Measurements from ENCODE around the gene DLL1.

The DLL1 gene

DNA sequence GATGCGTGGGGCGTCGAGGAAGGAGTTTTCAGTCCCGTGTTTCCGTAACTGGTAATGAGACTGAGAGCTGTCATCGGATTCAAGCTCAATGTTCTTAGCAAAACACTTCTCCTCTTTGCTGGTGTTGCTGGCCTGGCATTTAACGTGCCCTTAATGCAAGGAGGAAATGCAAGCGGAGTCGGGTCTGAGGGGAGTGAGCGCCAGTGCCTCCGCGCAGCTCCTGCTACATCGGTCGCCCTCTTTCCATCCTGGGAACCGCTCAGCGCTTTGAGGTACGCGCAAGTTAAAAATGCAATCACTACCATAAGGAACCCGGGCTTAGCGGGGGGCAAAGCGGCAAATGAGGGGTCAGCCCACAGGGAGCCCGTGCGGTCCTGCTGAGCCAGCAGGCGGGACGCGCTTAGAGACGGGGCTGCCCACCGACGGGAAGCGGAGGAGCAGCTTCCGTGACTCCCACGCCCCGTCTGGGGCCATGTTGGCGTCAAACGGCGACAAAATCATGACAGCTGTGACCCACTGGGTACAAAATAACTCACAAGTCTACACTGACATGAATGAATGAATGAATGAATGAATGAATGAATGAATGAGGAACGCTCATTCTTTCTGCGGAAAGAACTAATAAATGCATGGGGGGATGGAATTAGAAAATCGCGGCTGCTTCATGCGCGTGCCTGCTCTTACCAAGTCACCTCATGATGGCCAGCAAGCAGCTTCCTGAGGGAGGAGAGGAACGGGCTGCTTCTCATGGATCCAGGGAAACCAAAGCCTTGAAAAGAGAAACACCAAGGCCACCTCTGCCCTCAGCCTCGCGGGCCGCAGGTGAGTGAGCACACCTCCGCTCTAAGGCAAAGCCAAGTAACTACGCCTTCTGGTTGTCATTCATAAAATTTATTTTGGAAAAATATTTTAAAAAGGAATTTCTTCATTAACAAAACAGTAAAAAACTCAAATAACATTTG is 9.3 kb downstream of the DLL1 start:
- DNase-seq: no peak

DNA sequence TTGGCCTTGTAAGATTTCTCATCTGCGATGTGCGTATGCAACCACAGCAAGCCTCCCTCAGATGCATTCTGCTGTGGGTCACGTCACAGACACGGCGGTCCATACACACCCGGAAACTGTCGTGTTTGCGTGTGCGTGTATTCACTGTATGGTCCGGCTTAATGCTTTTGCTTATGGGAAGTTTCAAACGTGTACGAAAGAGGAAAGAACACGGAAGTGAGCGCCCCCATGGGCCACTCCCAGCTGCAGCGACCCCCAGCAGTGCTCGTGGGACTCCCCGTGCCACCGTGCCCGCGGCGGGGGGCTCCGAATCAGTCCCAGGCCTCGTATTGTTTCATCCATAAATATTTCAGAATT is 10.2 kb downstream of the DLL1 start:
- peak; percentile 17 for DNase-seq

DNA sequence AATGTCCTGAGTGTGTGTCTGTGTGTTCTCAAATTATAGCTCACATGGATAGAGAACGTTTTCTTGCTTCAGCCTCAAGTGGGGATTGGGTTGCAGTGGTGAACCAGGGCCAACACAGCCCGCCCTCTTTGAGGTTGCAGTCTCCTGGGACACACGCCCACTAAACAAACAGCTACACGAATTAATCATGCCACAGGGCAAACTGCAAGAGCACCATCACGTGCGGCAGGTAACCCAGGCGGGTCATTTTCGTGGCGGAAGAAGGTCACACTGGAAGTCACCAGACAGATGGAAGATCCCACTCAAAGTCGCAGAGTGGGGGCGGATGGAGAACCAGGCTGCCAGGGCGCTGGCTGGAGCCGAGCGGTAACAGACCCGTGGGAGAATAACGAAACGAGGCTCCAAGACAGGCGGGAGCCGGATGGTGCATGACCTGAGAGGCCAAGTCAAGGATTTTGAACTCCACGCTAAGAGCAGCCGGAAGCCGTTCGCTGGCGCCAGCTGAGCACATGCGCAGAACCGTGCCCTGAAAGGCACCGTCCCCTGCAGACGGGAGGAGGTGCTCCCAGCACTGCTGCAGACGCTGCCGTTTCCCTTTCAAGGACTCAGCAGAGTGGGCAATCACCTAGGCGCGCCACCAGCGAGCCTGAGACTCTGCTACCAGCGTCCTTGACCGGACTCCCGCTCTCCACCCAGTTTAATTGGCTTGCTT is 10.7 kb downstream of the DLL1 start:
- DNase-seq: peak; percentile 64

DNA sequence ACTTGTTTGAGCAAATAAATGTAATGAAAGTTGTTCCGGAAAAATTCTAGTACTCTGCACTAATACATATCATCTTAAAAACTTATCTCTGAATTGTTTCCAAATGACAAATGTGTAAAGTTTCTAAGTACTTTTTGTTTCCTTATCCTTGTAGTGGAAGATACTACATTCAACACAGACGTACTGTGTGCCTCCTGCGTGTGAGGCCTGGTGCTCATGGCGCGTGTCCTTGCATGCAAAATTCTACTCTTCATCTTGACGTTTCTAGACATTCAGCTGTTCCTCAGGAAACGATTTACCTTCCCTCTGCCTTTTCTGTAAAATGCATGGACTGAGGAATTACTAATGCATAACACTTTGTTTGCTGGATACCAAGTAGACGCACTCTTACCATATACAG is 11.5 kb downstream of the DLL1 start:
- DNase-seq: no peak

DNA sequence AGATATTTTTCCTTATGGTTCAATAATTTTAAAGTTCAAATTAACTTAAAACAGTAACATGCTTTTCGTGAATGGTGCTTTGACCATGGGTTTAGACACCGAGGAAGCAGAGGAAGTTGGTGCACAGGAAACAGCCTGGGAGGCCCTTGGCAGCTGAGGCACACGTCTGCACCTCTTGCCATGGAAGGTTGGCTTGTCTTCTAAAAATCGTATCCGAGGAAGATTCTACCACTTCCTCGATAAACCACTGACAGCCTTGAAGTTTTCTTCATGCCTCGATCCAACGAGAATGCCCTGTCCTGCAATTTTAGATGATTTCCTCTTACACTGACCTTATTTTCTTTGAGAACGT is 12.2 kb downstream of the DLL1 start:
- DNase-seq: no peak

DNA sequence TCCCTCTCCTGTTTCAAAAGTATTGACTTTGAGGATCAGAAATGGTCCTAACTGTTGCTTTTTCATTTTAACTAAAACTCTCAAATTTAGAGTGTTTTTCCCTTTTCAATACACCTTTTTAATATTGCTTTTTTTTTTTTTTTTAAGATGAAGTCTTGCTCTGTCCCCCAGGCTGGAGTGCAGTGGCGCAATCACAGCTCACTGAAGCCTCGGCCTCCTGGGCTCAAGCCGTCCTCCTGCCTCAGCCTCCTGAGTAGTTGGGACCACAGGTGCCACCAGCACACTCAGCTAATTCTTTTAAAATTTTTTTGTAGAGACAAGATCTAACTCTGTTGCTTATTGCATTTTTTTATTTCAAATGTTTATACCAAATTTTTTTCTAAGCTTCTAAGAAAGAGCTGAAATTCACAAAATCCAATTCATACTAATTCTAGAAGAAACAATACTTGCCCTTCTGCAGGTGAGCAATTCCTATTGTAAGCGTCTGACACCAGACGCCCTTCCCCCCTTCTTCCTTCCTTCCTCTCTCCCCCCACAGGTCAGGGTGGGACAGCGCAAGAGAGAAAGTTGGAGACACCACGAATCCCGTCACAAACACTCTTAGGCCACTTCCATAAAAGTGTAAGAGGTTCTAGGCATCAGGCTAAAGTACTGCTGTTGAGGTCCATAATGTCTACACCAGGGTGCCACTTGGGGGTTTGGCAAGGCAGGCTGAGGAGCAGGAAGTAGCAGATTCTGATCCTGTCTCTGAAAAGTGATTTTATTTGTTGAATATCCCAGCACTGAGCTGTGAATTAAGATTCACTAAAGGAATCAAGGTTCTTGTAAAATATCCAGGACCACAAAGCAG is 12.8 kb downstream of the DLL1 start:
- no peak for DNase-seq

DNA sequence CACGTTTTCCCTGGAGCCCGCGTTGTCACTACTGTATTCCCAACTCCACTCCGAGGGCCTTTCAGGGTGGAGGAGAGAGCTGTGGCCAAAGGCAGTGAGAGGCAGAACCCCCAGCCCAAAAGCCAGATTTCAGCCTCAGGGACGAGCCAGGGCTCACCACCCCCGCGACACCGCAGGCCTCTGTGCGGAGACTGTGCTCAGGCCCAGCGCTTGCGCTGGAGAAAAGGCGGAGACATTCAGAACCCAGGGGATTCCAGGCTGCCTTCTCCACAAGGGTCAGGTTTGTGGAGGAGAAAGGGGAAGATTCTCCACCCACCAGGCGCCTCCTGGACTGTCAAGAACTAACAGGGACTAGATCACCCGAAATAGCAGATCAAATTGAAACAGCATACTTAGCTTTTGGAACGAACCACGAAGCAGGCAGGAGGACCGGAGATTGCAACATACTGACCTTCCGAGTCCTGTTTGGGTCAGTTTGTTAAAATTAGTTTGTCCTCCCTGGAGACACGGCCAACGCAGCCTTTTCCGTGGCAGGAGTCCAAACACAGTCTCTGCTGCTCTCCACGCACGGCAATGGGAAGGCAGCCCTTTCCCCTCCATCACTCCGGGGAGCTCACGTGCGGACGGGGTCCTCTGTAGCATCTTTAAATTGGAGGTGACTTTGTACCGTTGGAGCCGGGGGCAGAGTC is 14.4 kb downstream of the DLL1 start:
- DNase-seq: no peak

DNA sequence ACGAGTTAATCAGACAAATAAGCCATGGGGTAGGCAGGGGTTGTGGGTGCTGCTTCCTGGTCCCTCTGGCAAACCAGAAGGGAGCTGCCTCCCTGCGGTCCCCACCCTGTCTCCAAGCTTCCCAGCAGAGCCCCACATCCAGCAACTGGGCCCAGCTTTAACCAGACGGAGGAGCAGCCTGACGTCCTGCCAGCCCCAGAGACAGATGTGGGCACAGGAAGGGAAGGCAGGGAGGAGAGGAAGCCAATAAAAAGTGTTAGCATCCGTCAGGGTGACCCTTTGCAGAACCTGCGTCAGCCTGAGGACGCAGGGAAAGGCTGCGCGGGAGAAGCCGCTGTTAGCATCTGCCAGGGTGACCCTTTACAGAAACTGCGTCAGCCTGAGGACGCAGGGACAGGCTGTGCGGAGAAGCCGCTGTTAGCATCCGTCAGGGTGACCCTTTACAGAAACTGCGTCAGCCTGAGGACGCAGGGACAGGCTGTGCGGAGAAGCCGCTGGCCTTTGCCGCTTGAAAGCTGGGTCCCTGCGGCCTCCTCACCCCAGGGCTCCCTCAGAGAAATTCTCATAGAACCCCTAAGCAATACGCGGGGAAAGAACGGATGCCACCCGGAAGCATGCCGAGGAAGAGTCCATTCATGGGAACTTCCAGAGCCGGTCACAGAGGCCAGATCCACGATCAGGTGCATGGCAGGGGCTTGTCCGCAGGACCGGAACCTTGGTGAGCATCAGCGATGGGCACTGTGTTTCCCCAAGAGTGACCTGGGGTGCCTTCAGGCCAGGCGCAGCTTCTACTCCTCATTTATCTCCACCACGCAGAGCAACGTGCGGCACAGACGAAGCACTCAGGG is 15.9 kb downstream of the DLL1 start:
- DNase-seq: no peak

DNA sequence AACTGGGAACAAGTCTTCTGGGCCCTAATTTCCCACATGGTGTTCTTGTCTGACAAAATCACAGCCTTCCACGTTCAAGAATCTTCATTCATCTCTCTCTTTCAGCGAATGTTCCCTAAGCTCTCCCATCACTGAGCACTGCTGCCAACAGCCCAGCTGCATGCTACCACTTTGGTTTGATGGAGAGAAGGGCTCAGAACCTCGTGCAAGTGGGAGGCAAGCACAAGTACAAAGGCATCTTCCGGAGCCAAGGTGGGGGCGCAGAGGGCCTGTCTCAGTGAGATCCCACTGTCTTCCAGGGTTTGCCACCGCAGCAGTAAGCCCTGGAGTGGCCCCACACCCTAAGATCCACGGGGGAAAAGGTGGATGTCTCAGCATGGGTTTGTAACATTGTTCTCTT is 17.2 kb downstream of the DLL1 start:
- DNase-seq: no peak

DNA sequence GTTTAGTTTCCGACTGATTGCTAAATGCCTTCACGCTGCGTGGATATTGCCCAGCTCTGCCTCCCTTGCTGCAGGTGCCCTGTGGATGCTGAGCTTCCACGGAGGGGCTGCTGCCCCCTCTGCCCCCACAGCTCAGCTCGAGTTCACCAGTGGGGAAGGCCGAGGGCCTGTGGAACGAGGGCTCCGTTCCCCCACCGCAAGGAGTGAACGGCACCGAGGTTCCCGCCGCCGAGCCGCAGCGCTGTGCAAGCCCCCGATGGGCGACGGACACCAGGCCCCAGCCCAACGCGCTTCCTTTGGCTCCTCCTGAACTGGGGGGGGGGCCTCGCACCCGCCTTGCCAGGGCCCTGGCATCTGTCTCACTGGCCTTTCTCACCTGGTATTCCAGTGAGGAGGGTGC is 17.7 kb downstream of the DLL1 start:
- DNase-seq: no peak

DNA sequence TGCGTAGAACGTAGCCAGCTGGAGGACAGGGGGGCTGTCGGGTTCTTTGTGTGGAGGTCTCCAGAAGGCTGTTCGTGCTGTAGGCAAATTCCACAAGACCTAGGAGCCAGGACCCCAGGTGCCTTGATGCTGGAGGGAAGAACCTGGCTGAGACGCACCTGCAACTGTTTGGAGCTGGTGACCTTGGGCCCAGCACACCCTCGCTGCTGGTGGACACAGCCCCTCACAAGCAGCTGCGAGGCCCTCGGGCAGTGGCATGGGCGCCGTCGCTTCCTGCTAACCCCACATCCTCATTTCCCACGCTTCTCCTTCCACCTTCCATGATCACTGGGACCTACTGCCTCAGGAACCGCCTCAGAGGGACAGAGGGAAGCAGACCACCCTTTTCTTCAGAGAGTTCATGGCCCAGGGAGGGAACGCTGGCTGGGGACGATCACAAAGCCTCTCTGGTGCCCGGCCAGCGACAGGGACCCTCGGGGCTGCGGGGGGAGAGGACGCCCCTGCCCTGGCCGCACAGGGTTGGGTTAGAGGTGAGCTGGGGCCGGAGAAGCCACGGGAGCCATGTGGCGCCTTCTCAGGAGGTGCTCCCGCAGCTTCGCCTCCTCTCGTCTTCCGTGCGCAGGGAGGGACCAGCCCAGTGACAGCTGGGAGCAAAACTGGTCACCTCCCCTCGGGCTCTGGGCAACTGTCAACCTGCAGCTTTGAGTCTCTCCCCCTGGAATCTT is 18.4 kb downstream of the DLL1 start:
- DNase-seq: no peak

DNA sequence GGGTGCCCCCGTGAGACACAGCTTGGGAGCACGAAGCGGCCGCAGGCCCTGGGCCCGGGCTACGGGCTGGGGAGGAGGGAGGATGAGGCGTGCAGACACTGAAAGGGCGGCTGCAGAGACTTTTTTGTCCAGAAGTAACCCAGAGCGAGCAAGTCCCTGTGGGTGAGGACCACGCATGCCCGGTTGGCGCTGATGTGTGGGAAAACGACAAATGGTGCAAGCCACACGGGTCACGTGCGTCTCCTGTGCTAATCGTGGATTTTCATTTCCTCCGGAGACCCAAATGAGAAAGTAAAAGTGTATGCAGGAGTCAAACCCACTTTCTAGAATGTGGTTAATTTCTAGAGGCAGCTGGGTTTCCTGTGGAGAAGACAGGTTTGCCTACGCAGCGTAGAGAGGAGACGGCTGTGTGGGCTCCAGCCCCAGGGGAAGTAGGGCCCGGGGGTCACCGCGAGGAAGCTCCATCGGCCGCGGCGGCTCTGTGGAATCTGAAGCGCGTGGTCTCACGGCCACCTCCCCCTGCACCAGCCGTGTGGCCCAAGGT is 19.0 kb downstream of the DLL1 start:
- DNase-seq: peak; percentile 83

DNA sequence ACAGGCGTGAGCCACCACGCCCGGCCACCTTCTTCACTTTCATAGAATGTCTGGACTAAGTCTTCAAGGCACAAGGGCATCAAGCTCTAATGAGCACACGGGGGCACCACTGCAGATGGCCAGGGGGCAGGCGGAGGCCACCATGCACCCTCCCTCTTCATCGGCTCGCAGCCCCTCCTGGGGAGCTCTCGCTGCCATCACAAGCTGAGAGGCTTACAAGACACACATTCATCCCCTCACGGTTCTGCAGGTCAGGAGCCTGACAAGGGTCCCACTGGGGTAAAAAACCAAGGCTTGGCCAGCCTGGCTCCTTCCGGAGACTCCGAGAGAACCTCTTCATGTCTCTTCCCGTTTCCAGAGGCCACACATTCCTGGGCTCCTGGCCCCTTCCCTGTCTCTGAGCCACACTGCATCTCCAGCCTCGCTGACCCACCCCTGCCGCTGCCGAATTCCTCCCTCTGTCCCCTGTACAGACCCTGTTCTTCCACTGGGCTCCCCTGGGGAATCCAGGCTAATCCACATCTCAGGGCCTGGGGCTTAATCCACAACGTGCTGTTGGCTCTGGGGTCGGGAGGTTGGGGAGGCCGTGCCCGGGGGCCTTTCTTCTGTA is 19.8 kb downstream of the DLL1 start:
- DNase-seq: no peak

DNA sequence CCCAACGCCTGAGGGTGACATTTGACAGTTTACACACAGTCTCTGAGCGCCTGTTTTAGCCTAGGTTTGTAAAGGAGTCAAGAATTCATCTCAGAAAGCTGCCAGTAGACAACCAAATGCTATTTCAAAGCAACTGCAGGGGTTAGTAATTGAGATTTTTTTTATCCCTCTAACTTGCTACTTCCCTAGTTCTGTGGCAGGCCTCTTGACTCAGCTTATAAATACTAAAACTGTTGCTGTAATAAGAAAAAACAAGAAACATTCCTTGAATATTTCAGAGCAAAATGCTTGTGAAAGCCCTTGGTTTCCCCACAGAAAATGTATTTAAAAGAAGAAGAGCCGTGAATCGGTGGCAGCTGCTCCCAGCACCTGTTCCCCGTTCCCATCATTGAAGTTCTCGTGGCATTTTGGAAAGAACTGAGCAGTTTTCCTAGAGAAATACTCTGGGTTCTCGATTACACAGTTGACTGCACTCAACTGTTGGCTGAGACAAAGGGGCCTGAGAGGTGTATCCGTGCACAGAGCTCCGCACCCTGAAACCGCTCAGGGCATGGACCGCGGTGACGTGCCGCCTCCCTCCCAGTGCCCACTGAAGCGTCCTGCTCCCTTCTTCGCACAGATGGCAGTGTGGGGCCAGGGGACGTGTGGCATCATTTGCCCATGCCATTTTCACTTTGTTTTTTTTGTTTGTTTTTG is 20.9 kb downstream of the DLL1 start:
- DNase-seq: no peak

DNA sequence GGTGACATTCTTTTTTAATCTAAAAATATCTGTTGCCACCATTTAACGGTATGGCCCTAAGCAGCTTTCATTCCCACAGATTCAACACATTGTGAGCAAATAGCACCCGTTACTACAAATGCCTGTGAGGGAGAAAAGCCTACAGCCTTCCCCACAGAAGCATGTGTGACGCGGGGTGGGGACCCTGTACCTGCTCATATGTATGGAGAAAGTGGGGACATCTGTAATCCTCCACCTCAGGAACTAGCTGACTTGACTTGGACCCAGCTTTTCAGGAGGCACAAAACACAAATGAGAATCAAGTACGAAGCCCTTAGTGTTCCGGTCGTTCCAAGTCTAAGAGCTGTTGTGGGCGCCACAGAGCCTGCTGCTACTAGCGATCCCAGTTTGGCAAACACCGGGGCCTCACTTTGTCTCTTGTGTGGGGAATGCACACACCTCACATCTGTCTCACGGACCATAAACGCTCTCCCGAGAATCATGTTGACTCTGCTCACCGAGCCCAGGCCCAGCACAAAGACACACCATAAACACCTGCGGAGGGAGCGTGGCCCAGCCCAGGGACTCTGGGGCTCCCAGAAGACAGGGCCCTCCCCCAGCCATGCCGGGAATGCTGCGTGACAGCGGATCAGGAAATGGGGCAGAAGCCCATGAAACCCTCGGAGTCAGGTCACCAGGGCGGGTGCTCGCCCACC is 21.6 kb downstream of the DLL1 start:
- DNase-seq: no peak

DNA sequence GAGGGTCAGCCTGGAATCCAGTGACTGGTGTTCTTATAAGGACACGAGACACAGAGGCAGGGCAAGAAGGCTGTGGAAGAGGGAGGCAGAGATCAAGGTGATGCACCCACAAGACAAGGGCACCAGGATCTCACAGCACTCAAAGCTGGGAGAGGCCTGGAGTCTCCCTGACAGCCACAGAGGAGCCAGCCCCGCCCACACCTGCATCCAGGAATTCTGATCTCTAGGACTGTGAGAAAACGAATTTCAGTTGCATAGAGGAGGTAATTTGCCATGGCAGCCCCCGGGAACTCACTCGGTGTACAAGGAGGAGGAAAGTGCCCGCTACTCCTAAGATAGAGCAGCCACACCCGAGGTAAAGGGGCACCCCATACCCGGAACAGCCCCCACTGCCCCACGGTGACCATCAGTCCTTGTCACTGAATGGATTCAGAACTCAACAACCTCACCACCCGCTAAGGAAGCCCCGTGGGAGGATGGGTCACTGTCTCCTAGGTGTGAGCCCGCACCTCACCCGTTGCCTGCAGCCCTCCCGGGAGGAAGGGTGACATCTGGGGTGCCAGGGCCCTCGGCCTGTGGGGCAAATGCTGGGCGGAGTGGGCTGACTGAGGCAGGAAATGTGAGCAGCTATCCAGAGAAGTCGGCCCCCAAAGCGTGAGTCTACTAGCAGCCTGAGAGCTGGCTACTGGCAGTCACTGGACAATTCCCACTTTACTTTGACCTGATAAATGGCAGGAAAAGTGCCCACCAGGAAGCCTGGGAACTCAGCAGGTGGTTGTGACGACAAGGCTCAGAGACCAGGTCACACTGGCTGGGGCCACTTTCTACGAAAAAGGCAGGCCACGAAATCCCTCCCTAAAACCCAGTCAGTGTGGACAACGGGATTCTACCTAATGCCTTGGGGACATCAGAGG is 22.4 kb downstream of the DLL1 start:
- DNase-seq: no peak

DNA sequence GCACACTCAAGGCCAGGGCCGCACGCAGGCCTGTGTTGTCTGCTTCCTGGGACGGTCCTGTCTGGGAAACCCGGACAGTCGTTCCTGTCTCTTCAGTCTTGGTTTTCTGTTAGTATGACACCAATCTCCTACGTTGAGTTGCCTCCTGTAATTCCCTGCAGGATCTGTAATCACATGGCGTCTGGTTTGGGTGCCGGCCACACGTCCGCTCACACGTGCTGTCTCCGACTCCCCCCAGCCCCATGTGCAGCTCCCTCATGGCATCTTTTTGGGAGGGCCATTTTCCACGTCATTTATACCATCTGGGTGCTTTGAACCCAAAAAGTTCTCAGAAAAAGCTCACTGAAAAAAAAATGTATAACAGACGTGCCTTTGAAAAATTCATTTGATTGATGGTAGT is 23.2 kb downstream of the DLL1 start:
- DNase-seq: no peak
